DND-41 (cell line): ENCODE results near the gene VIL1.

Experiments used
- CTCF ChIP-seq: IDR thresholded peaks from 2 replicates; pipeline ENCODE4 v1.5.1; 2012; ENCODE audit warnings: borderline replicate concordance, low read length, moderate library complexity, mild to moderate bottlenecking; ENCODE audit not compliant: poor library complexity, severe bottlenecking; ENCODE audit errors: extremely low read depth
- EZH2 ChIP-seq: IDR thresholded peaks from 3 replicates; pipeline ENCODE4 v1.6.1; 2012; ENCODE audit warnings: borderline replicate concordance, low read depth, mild to moderate bottlenecking, moderate library complexity, low read length, inconsistent platforms; ENCODE audit not compliant: severe bottlenecking

GRCh38 chr2:218397463-218397819 is 21.5 kb upstream of the VIL1 start:
- TF ChIP-seq CTCF (no peak), EZH2 (no peak)
